T-helper 2 cell (primary cell): ENCODE data around the gene FOXP1.

Experiments
- DNase-seq, 5 experiments: peaks; one replicate each; pipeline versions ENCODE4 v3.0.0 to v3.0.0-alpha.2; 2012 to 2022

Gene FOXP1

DNA sequence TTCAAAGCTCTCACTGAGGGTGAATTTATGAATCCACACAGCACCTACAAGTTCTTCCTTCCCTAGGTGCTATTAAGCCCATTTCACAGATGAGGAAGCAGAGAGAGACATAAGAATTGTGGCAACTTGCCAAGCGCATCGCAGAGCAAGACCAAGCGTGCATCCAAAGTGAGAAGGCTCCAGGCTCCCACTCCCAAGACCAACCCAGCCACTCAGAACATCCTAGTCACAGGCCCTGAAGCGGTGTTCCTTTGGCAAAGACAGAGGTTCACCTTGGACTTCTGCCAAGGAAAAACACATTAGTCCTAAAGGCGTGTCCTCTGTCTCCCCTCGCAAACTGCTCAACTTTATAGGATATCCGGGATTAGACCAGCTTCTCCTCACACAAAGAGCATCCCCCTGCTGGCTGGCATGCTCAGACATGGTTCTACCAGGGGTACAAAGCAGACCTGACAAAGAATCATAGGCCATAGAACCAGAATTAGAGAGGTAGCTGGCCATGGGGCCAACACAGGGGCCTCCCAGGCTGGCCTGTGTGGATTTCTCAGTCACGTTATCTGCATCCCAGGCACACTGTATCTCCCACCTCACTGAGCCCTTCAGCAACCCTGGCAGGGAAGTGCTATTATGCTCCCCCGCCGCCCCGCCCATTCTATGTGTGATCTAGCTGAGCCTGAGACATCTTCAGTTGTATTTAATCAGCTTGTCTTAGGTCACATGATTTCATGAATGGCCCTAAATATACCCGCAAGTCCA, 160.2 kb downstream of the FOXP1 start:
- no peak for DNase-seq

- DNase-seq: peak in 3 of 5 experiments; percentile 31 to 94 (median 60)
Measured at GRCh38 chr3:71421820-71422566, 161.5 kb downstream of the FOXP1 start.

DNA sequence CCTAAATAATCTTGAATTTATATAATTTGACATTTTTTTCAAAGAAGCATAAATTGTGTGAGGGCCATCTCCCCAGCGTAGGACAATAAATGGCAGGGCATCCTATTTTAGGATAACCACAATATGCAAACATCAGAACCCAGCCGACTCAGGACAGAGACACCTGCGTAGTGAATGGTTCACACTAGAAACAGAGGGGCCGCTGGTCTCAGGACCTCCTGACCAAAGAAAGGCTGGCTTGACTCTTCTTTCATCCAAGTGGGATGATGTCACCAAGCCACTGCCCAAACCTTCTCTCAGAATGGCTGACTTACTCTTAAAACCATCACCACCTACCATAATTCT, 162.1 kb downstream of the FOXP1 start:
- DNase-seq: no peak

DNA sequence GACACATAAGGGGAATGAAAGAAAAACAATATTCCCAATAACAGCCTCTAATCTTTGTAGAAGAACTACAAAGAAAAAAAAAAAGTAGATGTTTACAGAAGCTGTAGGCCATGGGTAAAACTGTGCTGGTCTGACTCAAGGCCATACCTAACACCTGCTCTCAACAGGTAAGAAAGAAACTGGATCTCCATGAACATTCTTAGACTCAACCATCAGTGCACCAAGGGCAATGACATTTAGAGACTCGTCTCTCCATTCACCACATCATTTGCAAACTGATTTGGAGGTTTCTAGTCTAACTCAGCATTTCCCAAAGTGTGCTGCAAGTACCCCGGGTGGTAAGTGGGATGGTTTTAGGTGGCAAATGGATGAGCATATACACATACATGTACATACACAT, 164.2 kb downstream of the FOXP1 start:
- DNase-seq: peak in 1 of 5 experiments; percentile 47

- no peak for DNase-seq
Measured at GRCh38 chr3:71417791-71418190, 165.7 kb downstream of the FOXP1 start.

DNA sequence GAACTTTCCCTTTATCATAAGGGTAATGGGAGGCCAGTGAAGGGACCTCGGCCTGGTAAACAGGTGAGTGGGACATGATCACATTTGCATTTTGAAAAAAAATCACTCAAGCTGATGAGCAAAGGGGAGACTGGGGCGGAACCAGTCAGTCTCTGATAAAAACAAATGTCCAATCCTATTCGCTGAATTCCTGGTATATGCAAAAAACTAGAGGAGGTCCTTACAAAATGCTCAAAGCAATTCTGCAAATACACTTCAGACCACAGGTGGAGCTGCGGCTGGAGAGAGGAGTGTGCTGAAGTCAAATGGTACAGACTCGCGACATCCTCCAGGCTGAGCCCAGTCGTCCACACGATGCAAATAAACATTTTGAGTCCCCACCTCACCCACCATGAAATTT, 166.7 kb downstream of the FOXP1 start:
- DNase-seq: peak in 3 of 5 experiments; percentile 14 to 79 (median 26)

DNA sequence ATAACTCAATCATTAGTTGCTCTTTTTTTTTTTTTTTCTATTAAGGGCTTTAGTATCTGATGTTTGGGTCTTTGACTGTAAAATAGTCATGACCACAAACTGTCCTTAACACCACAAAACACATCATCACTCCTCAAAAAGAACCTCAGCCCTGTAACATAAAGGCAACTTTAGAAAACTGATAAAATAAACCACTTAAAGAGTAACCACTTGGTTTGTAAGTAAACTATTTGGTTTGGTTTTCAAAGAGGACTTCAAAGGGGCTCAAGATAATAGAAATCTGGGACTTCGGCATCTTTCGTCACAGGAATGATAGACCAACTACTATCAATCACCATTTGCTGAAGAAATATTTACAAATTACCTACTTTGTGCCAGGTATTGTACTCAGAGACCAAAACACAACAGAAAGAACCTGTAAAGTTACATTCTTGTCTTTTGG, 167.8 kb downstream of the FOXP1 start:
- peak in 2 of 5 experiments; percentile 50 to 85 for DNase-seq

DNA sequence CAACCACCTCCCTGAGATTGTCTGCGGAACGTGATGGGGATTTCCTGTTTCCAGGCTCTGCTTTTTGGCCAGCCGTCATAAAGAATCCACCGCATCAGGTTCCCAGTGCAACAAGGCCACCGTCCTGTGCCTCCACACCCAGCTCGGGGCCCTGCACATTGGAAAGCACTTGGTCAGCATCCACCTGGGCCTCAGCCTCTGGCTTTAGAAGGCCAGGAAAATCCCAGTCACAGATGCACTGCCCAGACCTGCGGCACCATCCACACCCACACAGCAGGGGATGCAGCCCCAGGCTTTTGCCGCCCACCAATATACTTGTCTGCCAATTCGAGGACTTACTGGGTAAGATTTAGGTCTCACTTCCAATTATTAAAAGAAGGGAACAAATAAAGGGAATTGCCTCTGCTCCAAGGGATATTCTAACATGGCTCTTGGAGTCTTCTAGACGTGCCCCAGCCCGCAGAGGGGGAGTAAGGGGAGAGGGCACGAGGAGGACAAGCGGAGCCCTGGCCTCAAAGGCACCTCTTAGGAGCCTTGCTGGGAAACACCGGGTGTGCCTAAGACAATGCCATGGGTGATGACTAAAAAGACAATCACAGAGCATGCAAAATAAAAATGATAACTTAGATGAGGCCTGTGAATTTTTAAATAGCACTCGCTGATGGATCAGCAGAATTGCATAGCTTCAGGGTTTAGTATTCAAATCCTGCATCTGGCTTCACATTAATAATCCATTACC, 169.2 kb downstream of the FOXP1 start:
- no peak for DNase-seq

DNA sequence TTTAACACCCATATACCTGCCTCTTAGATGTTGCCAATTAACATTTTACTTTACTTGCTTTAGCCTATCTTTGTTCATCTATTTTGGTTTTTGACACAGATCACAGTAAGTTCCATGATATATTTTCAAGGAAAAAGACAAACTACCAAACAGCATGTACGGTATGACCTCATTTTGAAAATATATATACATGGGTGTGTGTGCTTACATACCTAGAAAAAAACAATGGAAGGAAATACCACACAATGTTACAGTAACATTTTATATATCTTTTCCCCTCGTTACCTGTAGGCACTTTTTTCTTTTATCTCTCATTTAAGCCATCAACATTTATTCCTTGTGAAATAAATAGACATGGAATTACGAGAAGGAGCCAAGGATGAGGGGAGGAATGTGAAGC, 170.0 kb downstream of the FOXP1 start:
- no peak for DNase-seq

DNA sequence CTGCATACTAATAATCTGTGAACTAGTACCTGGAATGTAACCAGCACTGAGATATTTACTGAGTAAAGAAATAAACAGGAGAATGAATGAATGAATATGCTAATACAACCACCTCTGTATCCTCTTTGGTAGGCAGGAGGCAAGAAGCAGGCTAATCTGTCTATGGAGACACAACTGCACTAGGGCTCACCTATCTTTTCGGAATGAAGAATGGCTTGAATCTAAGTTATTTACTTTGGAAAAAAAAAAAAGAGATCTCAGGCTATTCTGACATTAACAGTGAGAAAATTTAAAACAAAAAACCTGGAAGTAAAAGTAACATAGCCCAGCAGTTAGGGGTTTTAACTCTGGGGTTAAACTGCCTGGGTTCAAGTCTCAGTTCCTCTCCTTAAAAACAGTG, 174.2 kb downstream of the FOXP1 start:
- no peak for DNase-seq

- DNase-seq: no peak
Measured at GRCh38 chr3:71408903-71409302, 174.6 kb downstream of the FOXP1 start.

DNA sequence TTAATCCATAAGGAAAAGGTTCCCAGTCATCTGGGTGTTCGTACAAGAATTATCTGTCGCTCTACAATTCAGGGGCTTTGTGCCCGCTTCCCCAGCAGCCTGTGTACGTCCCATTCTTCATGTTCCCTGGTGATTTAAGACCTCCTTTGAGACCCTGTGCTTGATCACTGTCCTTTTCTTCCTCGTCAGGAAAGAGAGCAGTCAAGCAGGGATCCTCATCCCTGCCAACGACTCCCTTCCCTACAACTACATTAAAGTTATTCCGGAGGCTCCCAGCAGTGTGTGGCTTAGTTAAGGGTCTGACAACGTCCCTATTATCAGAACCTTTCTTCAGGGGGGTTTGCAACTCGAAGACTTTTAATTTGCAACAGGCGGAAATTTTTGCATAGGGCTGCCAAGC, 175.7 kb downstream of the FOXP1 start:
- no peak for DNase-seq

DNA sequence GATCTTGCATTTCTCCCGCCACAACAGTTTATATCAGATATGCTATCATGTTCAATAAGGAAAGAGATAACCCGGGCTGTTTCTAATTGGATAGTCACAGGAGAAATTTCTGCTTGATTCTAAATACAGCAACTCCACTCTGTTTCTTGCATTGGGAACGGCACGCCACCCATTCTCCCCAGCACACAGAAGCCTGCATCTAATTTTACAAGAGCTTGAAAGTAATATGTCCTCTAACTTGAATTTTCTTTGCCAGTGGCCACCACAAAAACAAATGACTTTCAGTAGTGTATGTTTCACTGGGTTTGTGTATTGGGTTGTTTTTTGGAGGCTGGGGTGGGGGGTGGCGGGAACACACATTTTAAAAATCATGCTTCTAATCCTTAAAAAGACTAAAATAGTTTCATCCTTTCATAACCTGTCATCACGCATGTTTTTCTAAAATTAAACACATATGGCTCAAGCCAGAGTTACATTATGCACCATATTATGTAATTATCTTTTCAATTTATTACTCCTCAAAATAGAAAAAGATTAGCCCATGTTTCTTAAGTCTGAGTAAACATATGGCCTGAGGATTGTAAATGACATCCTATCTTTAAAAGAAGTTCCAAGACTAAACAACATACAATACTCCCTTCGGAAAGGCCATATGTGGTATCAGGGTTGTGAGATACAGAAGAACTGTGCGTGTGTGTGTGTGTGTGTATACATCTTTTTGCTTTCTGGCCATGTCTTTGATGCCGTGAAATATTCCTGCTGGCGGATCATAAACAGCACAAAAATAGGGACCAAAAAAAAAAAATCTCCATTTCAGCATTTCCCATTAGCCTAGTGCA, 176.3 kb downstream of the FOXP1 start:
- no peak for DNase-seq

DNA sequence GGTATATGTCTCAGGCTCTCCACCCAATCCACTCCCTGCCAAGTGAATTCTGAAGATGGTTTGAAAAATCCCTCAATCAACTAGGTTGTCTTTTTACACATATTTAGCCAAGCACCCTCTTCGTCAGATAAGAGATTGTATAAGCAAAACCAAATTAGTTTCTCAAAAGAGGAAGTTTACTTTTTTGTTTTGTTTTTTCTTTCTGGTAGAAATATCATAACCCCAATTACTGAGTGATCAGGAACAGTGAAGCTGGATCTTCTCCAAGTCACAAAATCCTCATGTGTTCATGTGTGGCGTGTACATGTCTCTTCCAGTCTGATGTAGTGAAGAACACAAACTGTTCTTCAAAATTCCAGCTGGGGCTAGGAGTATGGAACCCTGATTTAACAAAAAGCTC, 180.6 kb downstream of the FOXP1 start:
- no peak for DNase-seq

DNA sequence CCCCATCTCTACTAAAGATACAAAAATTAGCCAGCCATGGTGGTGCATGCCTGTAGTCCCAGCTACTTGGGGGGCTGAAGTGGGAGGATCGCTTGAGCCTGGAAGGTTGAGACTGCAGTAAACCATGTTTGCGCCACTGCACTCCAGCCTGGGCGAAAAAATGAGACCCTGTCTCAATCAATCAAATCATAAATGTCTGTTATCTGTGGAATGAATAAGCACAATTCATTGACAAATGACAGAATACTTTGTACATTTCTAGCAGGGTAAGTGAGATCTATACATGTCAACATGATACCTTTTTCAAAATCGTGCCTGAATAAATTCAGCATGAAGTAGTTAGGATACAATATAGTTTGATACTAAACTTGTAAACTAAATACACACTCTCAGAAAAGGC, 181.2 kb downstream of the FOXP1 start:
- no peak for DNase-seq

DNA sequence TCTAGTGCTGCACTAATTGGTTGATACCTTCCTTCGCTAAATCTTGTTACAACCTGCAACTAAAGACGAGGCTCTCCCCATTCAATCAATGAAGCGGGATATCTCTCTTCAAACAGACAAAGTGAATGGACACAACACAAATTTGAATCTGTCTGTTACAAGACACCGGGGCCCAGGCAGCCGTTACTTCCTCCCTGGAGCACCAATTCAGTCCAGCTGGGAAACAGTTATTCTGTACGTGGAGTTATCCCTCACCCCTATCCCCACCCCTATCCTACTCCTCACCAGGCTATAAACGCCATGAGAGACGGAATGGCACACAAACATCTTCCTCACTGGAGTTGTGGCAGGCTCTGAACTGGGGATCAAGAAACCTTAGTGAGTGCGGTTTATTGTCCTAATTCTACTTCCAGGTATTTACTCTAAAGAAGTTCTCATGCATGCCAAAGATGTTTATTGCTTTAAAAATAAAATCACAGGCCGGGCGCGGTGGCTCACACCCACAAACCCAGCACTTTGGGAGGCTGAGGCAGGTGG, 181.8 kb downstream of the FOXP1 start:
- DNase-seq: no peak

DNA sequence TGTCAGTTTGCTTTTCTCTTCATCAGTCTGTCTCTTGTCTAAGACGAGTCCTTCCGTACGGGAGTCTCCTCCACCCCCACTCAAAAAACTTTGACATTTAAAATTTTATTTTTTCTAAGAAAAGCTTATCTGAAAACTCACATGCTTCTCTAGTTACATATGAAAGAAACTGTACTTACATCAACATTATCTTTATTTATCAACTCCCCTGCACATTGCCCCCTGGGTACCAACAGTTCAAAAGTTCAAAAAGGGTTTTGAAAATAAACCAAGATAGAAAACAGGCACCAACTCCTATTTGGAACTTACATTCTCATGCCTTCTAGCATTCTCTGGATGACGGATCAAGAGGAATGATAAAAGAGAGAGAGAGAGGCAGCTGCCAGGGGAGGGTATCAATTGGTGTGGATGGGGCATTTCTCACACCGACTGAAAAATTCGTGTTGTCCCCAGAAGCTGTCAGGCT, 182.5 kb downstream of the FOXP1 start:
- no peak for DNase-seq

DNA sequence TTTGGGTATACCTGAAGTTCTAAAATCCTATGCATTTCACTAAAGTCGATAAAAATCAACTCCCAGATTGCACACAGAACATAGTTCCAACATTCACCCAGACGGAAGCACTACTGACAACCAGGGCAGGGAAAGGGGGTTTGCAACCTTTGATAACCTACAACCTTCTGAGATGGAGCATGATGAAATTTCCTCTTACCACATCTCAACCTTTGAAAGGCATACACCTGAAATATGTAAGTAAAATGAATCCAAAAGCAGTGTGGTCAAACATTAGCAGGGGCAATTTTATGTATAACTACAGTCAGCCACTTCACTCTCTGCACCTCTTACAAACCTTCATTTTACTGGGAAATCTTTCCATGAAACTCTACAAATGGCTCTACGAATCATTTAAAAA, 184.1 kb downstream of the FOXP1 start:
- no peak for DNase-seq

- DNase-seq: peak in 1 of 5 experiments; percentile 50
Measured at GRCh38 chr3:71398157-71398836, 185.2 kb downstream of the FOXP1 start.

- DNase-seq: no peak
Measured at GRCh38 chr3:71397726-71398125, 185.8 kb downstream of the FOXP1 start.

GRCh38 chr3:71397046-71397445, 186.5 kb downstream of the FOXP1 start:
- no peak for DNase-seq
